Neutrophil (primary cell): Measurements from ENCODE around the gene CLDN34.

Experiments
- H3K27ac ChIP-seq: fragments of 200-600 bp; sonication (generic); 2 replicates; pipeline ENCODE4 v1.5.1; 2016; ENCODE audit warnings: mild to moderate bottlenecking, moderate library complexity
- H3K27me3 ChIP-seq: fragments of 200-600 bp; sonication (generic); 2 replicates; pipeline ENCODE4 v1.6.0; 2016; ENCODE audit warnings: mild to moderate bottlenecking
- H3K36me3 ChIP-seq: fragments of 200-600 bp; sonication (generic); 2 replicates; pipeline ENCODE4 v1.5.1; 2017
- H3K4me1 ChIP-seq, 2 experiments: fragments of 200-600 bp in 1 of 2; sonication (generic) in 1 of 2; 1 replicate in 1 of 2; 2 replicates in 1 of 2; pipeline versions ENCODE4 v1.5.1 to v1.6.1; 2013 to 2016; ENCODE audit warnings: low read depth in 1 of 2, low read length in 1 of 2, mild to moderate bottlenecking in 1 of 2, moderate library complexity in 1 of 2; ENCODE audit not compliant: control insufficient read depth in 1 of 2, insufficient read depth in 1 of 2
- H3K4me3 ChIP-seq, 2 experiments: fragments of 200-600 bp in 1 of 2; sonication (generic) in 1 of 2; 1 replicate in 1 of 2; 2 replicates in 1 of 2; pipeline ENCODE4 v1.5.1; 2013 to 2016; ENCODE audit warnings: low read depth in 1 of 2, low read length in 1 of 2, mild to moderate bottlenecking in 1 of 2, moderate library complexity in 1 of 2
- H3K9me3 ChIP-seq: fragments of 200-600 bp; sonication (generic); 2 replicates; pipeline ENCODE4 v1.5.1; 2016
- TF ChIP-seq, protein P1 (sequence below): fragments of 200-600 bp; sonication (generic); IDR thresholded peaks from 2 replicates; pipeline ENCODE4 v1.5.1; 2016; ENCODE audit warnings: antibody characterized with exemption

CLDN34 gene

DNA sequence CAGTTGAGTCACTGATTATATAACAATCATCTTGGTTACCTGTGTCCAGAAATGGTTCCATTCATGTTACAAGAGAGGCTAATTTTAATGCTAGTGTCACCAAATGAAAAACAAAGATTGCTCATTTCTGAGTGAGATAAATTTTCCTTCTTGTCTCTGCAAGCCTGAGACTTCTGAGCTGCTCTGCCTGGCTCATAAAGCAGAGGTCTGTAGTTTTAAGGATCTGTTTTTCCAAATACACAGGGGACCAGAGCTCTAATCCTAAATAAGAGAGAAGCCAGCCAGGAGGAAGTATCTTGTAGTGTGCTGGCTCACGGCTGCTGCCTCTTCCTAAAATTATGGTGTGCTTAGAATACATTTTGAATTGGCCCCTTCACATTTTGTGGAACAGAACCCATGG is 42.6 kb downstream of the CLDN34 start:
- Histone ChIP-seq H3K4me1 (peaks cover 33 to 50% of the 10 kb centered on the region in 2 experiments), H3K27me3 (no peaks in the 10 kb centered on the region), H3K27ac (peak overlapping the region; percentile 70), H3K4me3 (no peak overlapping the region), H3K9me3 (no peaks in the 10 kb centered on the region), H3K36me3 (no peaks in the 10 kb centered on the region)
- TF ChIP-seq, protein P1, sequence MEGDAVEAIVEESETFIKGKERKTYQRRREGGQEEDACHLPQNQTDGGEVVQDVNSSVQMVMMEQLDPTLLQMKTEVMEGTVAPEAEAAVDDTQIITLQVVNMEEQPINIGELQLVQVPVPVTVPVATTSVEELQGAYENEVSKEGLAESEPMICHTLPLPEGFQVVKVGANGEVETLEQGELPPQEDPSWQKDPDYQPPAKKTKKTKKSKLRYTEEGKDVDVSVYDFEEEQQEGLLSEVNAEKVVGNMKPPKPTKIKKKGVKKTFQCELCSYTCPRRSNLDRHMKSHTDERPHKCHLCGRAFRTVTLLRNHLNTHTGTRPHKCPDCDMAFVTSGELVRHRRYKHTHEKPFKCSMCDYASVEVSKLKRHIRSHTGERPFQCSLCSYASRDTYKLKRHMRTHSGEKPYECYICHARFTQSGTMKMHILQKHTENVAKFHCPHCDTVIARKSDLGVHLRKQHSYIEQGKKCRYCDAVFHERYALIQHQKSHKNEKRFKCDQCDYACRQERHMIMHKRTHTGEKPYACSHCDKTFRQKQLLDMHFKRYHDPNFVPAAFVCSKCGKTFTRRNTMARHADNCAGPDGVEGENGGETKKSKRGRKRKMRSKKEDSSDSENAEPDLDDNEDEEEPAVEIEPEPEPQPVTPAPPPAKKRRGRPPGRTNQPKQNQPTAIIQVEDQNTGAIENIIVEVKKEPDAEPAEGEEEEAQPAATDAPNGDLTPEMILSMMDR = no peak

DNA sequence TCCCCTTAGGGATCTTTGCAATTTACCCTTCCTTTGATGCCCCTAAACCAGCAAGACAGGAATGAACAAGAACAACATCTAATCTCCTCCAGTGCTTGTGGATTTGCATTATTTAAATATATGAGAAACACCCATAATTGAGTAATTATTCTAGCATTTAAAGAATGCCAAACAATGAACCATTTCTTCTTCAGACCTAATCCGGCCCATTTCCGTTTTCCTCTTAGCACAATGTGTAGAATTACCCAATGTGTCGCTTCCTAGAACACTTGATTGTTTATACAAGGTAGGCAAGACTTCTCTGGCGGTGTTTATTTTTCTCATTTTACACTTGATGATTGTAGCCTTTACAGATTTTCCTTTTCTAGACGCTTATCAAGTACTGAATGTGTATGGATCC is 43.5 kb downstream of the CLDN34 start:
- Histone ChIP-seq H3K27ac (peak overlapping the region; percentile 70), H3K36me3 (no peaks in the 10 kb centered on the region), H3K4me1 (peaks cover 33 to 50% of the 10 kb centered on the region in 2 experiments), H3K27me3 (no peaks in the 10 kb centered on the region), H3K4me3 (peak overlapping the region; percentile 30 to 38), H3K9me3 (no peaks in the 10 kb centered on the region)
- TF ChIP-seq, protein P1 = no peak

DNA sequence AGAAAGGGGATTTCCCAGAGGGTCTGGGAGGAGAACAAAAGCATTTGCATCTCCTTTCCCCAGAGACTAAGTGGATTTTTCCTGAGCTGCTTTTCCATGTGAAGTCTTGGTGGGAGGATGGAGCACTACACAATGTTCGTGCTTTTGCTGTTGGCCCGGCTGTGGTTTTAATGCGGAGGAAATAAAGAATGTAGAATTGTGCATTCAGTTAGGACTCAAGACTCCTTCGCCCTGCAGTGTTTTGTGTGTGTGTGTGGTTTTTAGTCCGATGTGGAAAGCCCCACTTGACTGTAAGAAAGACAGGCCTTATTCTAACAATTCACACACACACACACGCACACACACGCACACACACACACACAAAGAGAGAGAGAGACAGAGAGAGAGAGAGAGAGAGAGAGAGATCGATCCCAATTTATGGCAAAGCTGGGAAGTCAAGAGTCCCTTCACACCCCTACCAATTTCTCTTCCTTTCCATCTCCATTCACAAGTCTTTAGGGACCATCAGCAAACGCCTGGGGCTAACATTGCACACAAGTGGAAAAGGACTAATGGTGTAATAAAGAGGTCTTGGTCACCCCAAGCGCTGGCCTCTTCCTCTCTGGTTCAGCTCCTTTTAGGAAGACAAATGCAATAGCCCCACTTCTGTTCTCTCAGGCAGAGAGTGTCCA is 44.2 kb downstream of the CLDN34 start:
- peak overlapping the region; percentile 30 to 38 for H3K4me3 ChIP-seq
- no peaks in the 10 kb centered on the region for H3K27me3 ChIP-seq
- peak overlapping the region; percentile 70 for H3K27ac ChIP-seq
- H3K36me3 ChIP-seq = no peaks in the 10 kb centered on the region
- H3K9me3 ChIP-seq = no peaks in the 10 kb centered on the region
- peaks cover 37 to 56% of the 10 kb centered on the region in 2 experiments for H3K4me1 ChIP-seq
- TF ChIP-seq, protein P1 = no peak

DNA sequence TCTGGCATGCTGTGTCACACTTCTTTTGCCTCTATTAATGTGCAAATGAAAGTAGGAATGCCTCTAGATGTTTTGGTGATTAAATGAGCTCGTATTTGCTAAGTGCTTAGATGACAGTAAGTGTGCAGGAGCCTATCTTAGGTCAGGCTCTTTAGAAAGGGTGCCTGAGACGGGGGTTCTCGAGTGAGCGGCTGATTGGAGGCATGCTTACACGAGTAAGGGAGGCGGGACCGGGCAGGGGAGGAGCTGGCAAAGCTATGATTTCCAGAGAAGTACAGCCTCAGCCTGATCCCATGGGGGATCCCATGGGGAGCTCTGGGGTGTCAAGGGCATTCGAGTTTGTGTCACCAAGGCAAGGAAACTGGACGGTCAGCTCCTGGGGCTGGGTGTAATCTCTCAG is 44.8 kb downstream of the CLDN34 start:
- Histone ChIP-seq H3K9me3 (no peaks in the 10 kb centered on the region), H3K27me3 (no peaks in the 10 kb centered on the region), H3K36me3 (no peaks in the 10 kb centered on the region), H3K4me1 (peaks cover 43 to 62% of the 10 kb centered on the region in 2 experiments), H3K4me3 (peak overlapping the region in 1 of 2 experiments; percentile 38), H3K27ac (peak overlapping the region; percentile 70)
- TF ChIP-seq, protein P1 = no peak

DNA sequence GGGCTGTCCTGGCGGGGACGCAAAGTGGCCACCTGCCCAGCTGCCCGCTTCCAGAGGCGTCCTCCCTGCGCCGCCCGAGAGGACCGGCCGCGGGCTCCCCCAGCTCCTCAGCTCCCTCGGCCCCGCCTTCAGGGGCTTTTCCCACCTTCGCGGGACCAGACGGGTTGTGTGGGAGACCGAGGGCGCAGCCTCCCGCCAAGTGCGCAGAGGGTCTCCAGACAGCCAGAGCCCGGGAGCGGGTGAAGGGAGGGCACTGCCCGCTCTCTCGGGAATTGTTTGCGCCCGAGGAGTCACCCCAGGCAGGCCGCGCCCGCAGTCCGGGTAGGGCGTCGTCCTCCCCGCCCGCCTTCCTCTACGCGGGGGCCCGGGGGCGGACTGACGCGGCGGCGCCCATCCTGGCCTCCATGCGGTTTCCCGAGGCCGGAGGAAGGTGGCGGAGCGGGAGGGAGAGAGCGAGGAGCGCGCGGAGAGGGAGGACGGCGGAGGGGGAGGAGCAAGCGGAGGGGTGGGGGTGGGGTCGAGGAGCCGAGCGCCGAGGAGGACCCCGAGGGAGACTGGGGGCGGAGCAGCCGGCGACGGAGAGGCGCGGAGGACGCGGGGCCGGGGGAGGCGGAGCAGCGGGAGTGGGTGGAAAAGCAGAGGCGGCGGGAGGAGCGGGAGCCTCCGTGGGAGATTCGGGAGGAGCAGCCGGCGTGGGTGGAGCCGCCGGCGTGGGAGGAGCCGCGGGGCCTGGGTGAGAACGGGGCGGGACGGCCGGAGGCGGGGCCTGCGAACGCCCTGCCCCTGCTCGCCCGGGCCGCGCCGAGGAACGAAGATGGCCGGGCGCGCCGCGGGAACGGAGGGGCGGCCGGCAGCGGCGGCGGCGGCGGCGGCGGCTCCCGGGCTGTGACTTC is 47.5 kb downstream of the CLDN34 start:
- H3K4me1 ChIP-seq = peaks cover 44 to 65% of the 10 kb centered on the region in 2 experiments
- H3K4me3 ChIP-seq = peak overlapping the region; percentile 70 to 75
- H3K36me3 ChIP-seq = no peaks in the 10 kb centered on the region
- H3K27me3 ChIP-seq = no peaks in the 10 kb centered on the region
- H3K9me3 ChIP-seq = no peaks in the 10 kb centered on the region
- peak overlapping the region; percentile 90 for H3K27ac ChIP-seq
- TF ChIP-seq, protein P1 = peak; percentile 21
